CD4-positive, alpha-beta T cell treated with Interferon gamma for 1 hour (primary cell): ENCODE data around the gene SPEF2.
A peak's percentile ranks its signal among the peaks of the same experiment; 100 is the strongest.
"Not testable (repeated sequence)": the region's sequence is repeated elsewhere in the genome, so short reads cannot be mapped to it uniquely, and the experiment has no call there.

Experiments used
- DNase-seq: peaks from one replicate; pipeline ENCODE4 v3.0.0-alpha.2; 2020

SPEF2 gene

GRCh38 chr5:35656721-35657120 lies 39.1 kb downstream of the SPEF2 start:
- no peak for DNase-seq

- no peak for DNase-seq
Measured at GRCh38 chr5:35657877-35658276, 40.2 kb downstream of the SPEF2 start.

- DNase-seq, result no peak
Measured at GRCh38 chr5:35659556-35659955, 41.9 kb downstream of the SPEF2 start.

- no peak for DNase-seq
Measured at GRCh38 chr5:35660451-35660850, 42.8 kb downstream of the SPEF2 start.

GRCh38 chr5:35664584-35664983 lies 46.9 kb downstream of the SPEF2 start:
- no peak for DNase-seq

GRCh38 chr5:35665096-35665495 lies 47.4 kb downstream of the SPEF2 start:
- no peak for DNase-seq

- DNase-seq, result no peak
Measured at GRCh38 chr5:35668319-35668718, 50.7 kb downstream of the SPEF2 start.

- no peak for DNase-seq
Measured at GRCh38 chr5:35668794-35669193, 51.1 kb downstream of the SPEF2 start.

- no peak for DNase-seq
Measured at GRCh38 chr5:35671541-35672295, 54.1 kb downstream of the SPEF2 start.

- not testable (repeated sequence) for DNase-seq
Measured at GRCh38 chr5:35672296-35672655, 54.6 kb downstream of the SPEF2 start.

- DNase-seq, result peak; percentile 48
Measured at GRCh38 chr5:35672995-35673394, 55.3 kb downstream of the SPEF2 start.

GRCh38 chr5:35674049-35674448 lies 56.4 kb downstream of the SPEF2 start:
- no peak for DNase-seq

GRCh38 chr5:35675392-35675791 lies 57.7 kb downstream of the SPEF2 start:
- DNase-seq, result no peak

- DNase-seq, result no peak
Measured at GRCh38 chr5:35677878-35678277, 60.2 kb downstream of the SPEF2 start.

- no peak for DNase-seq
Measured at GRCh38 chr5:35678661-35679060, 61.0 kb downstream of the SPEF2 start.

- no peak for DNase-seq
Measured at GRCh38 chr5:35679357-35679756, 61.7 kb downstream of the SPEF2 start.

GRCh38 chr5:35681911-35682310 lies 64.2 kb downstream of the SPEF2 start:
- DNase-seq, result no peak

GRCh38 chr5:35683466-35683865 lies 65.8 kb downstream of the SPEF2 start:
- DNase-seq, result no peak

GRCh38 chr5:35685161-35685560 lies 67.5 kb downstream of the SPEF2 start:
- no peak for DNase-seq

GRCh38 chr5:35687961-35688360 lies 70.3 kb downstream of the SPEF2 start:
- no peak for DNase-seq

GRCh38 chr5:35694481-35694880 lies 76.8 kb downstream of the SPEF2 start:
- no peak for DNase-seq

- DNase-seq, result no peak
Measured at GRCh38 chr5:35698047-35698808, 80.6 kb downstream of the SPEF2 start.

- no peak for DNase-seq
Measured at GRCh38 chr5:35707659-35708058, 90.0 kb downstream of the SPEF2 start.

- DNase-seq, result no peak
Measured at GRCh38 chr5:35709688-35710087, 92.0 kb downstream of the SPEF2 start.

- no peak for DNase-seq
Measured at GRCh38 chr5:35717718-35718117, 100.1 kb downstream of the SPEF2 start.
